ENCODE results near the gene UCK1.
A peak's percentile ranks its signal among the peaks of the same experiment; 100 is the strongest.

The UCK1 gene

DNA sequence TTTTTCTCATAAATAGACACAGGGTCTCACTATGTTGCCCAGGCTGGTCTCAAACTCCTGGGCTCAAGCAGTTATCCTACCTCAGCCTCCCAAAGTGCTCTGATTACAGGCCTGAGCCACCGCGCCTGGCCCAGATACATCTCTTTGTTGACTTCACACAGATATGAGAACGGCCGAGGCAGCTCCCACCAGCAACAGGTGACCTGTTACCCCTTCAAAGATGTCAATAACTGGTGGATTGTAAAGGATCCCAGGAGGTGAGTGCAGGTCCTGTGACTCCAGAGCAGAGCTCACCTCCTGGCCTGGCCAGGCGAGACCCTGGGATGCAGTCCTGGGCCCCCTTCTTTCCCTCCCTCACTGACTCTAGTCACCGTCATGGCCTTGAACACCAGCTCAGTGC, 19.2 kb downstream of the UCK1 start:
- TF ChIP-seq, protein P1, sequence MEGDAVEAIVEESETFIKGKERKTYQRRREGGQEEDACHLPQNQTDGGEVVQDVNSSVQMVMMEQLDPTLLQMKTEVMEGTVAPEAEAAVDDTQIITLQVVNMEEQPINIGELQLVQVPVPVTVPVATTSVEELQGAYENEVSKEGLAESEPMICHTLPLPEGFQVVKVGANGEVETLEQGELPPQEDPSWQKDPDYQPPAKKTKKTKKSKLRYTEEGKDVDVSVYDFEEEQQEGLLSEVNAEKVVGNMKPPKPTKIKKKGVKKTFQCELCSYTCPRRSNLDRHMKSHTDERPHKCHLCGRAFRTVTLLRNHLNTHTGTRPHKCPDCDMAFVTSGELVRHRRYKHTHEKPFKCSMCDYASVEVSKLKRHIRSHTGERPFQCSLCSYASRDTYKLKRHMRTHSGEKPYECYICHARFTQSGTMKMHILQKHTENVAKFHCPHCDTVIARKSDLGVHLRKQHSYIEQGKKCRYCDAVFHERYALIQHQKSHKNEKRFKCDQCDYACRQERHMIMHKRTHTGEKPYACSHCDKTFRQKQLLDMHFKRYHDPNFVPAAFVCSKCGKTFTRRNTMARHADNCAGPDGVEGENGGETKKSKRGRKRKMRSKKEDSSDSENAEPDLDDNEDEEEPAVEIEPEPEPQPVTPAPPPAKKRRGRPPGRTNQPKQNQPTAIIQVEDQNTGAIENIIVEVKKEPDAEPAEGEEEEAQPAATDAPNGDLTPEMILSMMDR (IDR thresholded peaks at IDR 0.05; ENCODE audit: insufficient read depth, low read depth, low read length, missing control alignments) = no peak
- H3K4me3 ChIP-seq (ENCODE audit: low read length) = no peak overlapping the region
- DNase-seq (ENCODE audit: low read depth) = no peak

DNA sequence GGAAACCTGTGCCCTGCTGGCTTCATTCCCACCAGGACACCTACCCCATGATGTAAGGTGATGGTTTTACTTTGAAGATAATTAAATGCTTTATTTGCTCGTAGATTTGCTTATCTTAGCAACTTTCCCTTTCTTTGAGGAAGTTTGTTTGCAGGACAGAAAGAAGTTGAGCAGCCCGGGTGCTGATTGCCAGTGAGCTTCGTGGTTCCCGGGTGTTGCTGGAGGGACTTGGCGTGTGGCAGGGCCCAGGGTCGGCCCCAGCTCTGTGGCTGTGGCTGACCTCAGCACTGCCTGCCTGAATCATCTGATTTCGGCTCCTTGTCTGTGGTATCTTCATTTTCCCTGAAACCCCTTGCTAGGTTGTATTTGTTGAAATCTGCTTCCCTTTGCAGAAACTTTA, 19.6 kb downstream of the UCK1 start:
- H3K4me3 ChIP-seq (ENCODE audit: low read length) = no peak overlapping the region
- TF ChIP-seq, protein P1 (IDR thresholded peaks at IDR 0.05; ENCODE audit: insufficient read depth, low read depth, low read length, missing control alignments) = no peak
- DNase-seq (ENCODE audit: low read depth) = no peak

DNA sequence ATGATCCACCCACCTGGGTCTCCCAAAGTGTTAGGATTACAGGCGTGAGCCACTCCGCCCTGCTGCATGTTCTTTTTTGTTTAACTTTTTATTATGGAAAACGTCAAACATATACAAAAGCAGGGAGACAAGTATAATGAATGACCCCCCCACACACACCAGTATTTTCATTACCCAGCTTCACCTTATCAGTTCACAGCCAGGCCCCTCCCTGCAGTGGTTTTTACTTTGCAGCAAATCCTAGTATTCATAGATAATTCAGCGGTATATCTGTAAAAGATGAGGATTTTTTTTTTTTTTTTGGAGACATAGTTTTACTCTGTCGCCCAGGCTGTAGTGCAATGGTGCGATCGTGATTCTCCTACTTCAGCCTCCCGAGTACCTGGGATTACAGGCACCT, 26.1 kb downstream of the UCK1 start:
- DNase-seq (ENCODE audit: low read depth) = no peak
- TF ChIP-seq, protein P1 (IDR thresholded peaks at IDR 0.05; ENCODE audit: insufficient read depth, low read depth, low read length, missing control alignments) = no peak
- no peak overlapping the region for H3K4me3 ChIP-seq (ENCODE audit: low read length)

DNA sequence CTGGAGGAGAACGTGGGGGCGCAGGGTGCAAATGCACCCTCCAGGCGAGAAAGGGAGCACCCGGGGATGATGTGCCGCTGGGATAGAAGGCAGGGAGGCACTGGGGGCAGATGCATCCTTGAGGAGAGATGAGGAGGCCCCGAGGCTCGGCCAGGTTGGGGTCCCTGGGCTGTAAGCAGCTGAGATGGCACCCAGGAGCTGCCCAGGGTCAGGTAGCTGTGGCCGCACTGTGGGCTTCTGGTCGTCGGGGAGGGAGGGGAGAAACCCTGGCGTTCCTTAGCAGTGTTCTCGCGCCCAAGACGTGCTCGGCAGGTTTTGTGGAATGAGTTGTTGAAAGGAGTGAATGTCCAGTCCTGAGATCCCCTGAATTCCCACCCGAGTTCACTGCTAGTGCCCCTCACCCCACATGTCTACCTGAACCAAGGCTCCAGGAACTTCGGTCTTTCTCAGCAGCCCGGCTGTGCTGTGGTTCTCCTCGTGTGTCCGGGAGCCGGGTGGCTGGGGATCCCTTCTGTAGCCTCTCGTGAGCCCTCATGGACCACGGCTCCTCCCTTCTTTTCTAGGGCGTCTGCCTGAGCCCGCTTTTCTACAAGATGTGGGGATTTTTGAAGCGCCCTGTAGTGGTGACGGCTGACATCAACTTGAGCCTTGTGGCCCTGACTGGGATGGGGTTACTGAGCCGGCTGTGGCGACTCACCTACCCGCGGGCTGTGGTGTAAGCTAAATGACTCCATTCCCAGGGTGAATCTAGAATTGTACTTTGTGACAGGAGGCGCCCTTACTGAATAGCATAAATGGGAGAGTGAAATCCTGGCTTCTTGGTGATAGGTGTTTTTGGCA, 27.2 kb downstream of the UCK1 start:
- peak; percentile 72 for DNase-seq (ENCODE audit: low read depth)

DNA sequence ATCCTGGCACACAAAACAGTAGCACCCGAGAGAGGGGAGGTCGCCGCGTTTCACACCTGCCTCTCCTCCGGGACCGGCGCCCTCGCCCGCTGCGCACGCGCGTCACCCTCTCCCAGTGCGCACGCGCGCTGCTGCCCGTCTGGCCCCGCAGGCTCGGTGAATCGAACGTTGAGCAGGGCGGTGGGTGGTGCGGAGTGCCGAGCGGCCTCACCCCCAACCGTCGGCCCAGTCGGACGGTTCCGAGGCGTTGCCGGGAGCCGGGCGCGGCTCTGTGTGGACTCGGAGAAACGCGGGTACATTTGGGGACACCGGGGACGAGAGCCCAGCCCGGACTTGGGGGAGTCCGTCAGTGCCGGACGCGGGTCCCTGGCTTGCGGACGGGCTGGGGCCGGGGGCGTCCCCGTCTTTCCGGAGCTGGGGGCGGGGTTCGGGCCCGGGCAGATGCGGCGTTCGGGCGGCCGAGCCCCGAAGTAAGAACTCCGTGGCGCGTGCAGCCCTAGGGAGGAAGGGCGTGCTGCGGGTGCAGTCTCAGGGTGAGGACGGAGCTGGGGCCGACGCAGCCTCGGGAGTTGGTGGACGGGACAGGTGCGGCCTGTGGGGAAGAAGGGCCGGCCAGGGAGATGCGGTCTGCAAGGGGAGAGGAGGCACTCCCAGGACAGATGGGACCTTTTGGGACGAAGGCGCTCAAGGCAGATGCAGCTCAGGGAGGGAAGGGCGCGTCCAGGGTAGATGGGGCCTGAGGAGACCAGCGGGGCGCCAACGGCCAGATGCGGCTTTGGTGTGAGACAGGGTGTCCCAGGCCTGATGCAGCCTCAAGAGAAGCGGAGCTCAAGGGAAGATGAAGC, 28.1 kb downstream of the UCK1 start, which contains the start of gene POMT1:
POMT1 (plus strand) TSS at position 138 of the 845 bp plus-strand sequence. CDS start 1,301 bp downstream, outside the sequence.
- peak within 1 kb of the TSS; percentile 78 for H3K4me3 ChIP-seq (ENCODE audit: low read length)
- TF ChIP-seq, protein P1 (IDR thresholded peaks at IDR 0.05; ENCODE audit: insufficient read depth, low read depth, low read length, missing control alignments) = no peak
- DNase-seq (ENCODE audit: low read depth) = peak; percentile 83

More for the DNA sequence above, 27.2 kb downstream of the UCK1 start:
- peak overlapping the region; percentile 78 for H3K4me3 ChIP-seq (ENCODE audit: low read length)
- TF ChIP-seq, protein P1 (IDR thresholded peaks at IDR 0.05; ENCODE audit: insufficient read depth, low read depth, low read length, missing control alignments) = no peak

DNA sequence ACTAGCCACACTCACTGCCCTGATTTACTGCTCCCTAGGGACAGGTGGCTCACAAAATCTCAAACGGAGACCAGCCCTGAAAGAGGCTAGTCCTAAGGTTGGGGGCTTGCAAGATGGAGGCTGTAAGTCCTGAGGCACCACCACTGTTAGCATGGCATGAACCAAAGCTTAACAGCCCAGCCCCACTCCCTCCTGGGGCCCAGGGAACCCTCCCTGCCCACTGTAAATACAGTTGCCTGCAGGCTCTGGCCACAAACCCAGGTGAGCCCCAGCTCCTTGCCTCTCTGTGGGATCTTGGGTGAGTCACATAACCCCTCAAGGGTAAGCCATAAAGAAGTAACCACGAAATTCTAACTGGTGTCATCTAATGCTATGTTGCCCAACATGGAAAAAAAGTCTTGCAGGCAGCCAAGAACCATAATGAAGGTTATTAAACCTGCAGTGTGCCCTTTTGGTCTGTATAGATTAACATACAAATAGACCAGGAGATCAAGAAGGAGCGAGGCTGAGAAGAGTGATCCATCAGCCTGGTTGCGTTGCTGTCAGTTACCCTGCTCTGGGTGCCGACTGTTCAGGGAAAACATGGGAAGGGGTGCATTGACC, 30.0 kb downstream of the UCK1 start:
- TF ChIP-seq, protein P1 (IDR thresholded peaks at IDR 0.05; ENCODE audit: insufficient read depth, low read depth, low read length, missing control alignments) = no peak
- no peak overlapping the region for H3K4me3 ChIP-seq (ENCODE audit: low read length)
- DNase-seq (ENCODE audit: low read depth) = peak; percentile 84

Data from epithelial cell of esophagus (primary cell).